HAP-1 (cell line): ENCODE measurements around the gene ZNF138.
"Not testable (repeated sequence)": the region's sequence is repeated elsewhere in the genome, so short reads cannot be mapped to it uniquely, and the experiment has no call there.

Experiments used
- DNase-seq, 2 experiments: peaks; one replicate each; pipeline ENCODE4 v3.0.0-alpha.2; 2016 to 2020; ENCODE audit warnings: low spot score in 2 of 2
- H3K27me3 ChIP-seq: fragments of 250-450 bp; sonication (Bioruptor Pico); 2 replicates; pipeline ENCODE4 v1.5.1; 2020; ENCODE audit warnings: low read depth, mild to moderate bottlenecking, moderate library complexity
- H3K36me3 ChIP-seq: fragments of 250-450 bp; sonication (Bioruptor Pico); replicated peaks from 2 replicates; pipeline ENCODE4 v1.5.1; 2020; ENCODE audit warnings: mild to moderate bottlenecking
- H3K4me1 ChIP-seq: fragments of 250-450 bp; sonication (Bioruptor Pico); 2 replicates; pipeline ENCODE4 v1.5.1; 2020; ENCODE audit warnings: mild to moderate bottlenecking
- H3K4me3 ChIP-seq: fragments of 250-450 bp; sonication (Bioruptor Pico); 2 replicates; pipeline ENCODE4 v1.5.1; 2020; ENCODE audit warnings: mild to moderate bottlenecking, moderate library complexity
- H3K9me3 ChIP-seq: fragments of 250-450 bp; sonication (Bioruptor Pico); 2 replicates; pipeline ENCODE4 v1.5.1; 2020; ENCODE audit warnings: mild to moderate bottlenecking, moderate library complexity
- in situ Hi-C: fragments of 300-500 bp; cut with MboI; formaldehyde crosslinking; loops from 3 replicates; pipeline ENCODE4 v1.14.3; 2020; ENCODE audit warnings: low sequenced_read_pairs, inconsistent platforms, mixed read lengths

The ZNF138 gene

DNA sequence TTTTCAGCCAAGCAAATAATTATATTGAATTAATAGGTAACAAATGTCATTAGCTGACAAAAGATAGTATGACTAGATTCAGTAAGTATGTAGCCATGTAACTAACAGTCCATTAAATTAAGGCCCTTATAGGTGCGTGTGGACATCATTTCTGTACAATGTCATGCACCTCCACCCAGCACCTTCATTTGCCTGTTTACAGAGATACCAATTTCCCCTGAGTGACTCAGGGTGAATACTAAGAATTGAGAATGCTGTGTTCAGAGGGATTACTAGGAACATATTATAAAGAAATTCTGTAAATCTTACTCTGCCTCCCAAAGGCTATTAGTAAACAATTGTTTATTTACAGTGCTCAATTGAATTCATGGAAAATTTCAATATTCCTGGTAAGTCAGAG lies 60.7 kb downstream of the ZNF138 start:
- Histone ChIP-seq H3K9me3 (no peaks in the 10 kb centered on the region), H3K36me3 (no peaks in the 10 kb centered on the region), H3K4me3 (no peak overlapping the region), H3K4me1 (no peaks in the 10 kb centered on the region), H3K27me3 (no peaks in the 10 kb centered on the region)
- no peak for DNase-seq
- in situ Hi-C loops, result no loop called here

- DNase-seq, result no peak
- H3K4me1 ChIP-seq, result no peaks in the 10 kb centered on the region
- H3K9me3 ChIP-seq, result no peaks in the 10 kb centered on the region
- no peak overlapping the region for H3K4me3 ChIP-seq
- no peaks in the 10 kb centered on the region for H3K36me3 ChIP-seq
- H3K27me3 ChIP-seq, result no peaks in the 10 kb centered on the region
- in situ Hi-C loops, result no loop called here
Observed at GRCh38 chr7:64863021-64863420, 68.8 kb downstream of the ZNF138 start.

DNA sequence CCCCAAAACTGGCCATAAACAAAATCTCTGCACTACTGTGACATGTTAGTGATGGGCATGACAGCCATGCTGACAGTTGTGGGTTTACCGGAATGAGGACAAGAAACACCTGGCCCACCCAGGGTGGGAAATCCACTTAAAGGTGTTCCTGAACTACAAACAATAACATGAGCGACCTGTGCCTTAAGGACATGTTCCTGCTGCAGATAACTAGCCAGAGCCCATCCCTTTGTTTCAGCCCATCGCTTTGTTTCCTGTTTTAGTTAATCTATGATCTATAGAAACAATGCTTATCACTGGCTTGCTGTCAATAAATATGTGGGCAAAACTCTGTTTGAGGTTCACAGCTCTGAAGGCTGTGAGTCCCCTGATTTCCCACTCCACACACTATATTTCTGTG lies 69.3 kb downstream of the ZNF138 start:
- in situ Hi-C loops, H3K4me1 ChIP-seq, H3K4me3 ChIP-seq, H3K36me3 ChIP-seq, H3K9me3 ChIP-seq, DNase-seq, H3K27me3 ChIP-seq: not testable (repeated sequence)

DNA sequence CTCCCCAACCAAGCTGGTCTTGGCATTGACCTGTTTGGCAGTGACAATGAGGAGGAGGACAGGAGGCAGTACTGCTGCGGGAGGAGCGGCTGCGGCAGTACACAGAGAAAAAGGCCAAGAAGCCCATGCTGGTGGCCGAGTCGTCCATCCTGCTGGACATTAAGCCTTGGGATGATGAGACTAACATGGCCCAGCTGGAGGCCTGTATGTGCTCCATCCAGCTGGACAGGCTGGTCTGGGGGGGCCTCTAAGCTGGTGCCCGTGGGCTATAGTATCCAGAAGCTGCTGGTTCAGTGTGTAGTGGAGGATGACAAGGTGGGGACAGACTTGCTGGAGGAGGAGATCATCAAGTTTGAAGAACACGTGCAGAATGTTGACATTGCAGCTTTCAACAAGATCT lies 69.7 kb downstream of the ZNF138 start:
- Histone ChIP-seq H3K27me3 (no peaks in the 10 kb centered on the region), H3K9me3 (no peaks in the 10 kb centered on the region), H3K4me3 (no peak overlapping the region), H3K36me3 (no peaks in the 10 kb centered on the region), H3K4me1 (no peaks in the 10 kb centered on the region)
- no peak for DNase-seq
- in situ Hi-C loops, result no loop called here

DNA sequence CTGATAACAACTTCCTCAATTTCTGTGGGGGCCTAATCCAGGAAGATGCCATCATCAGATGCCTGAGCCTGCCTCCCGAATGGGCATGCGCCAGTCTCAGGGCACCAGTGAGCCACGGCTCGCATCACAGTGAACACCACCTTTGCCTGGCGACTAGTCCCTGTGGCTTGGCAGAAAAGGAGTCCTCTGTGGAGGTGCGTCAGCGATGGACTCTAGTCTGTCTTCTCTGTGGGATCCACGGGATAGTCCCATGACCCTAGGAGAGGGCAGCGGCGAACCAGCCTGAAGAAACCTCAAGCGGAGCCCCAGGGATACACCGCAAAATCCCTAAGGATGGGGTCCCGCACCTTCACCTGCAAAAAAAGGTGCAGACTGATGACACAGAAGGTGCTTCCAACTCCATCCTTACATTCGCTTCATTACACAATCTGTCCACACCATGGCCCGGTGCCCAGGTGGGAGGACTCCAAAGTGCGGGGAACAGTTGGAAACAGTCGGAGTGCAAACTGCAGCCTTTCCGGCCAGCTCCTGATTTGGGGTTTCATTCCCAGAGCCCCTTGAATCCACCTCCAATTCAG lies 73.7 kb downstream of the ZNF138 start:
- no peak for DNase-seq

DNA sequence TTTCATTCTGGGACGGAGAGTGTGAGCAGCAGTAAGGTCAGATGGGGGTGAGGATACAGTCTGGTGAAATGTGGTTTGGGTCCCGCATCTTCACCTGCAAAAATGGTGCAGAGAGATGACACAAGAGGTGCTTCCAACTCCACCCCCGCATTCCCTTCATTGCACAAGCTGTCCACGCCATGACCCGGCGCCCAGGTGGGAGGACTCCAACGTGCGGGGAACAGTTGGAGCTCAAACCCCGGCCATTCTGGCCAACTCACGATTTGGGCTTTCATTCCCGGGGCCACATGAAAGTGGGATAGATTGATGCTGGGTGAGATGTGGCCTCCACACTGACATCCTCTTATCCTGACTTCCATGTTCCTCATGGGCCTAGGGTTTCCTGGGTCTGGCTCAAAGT lies 74.3 kb downstream of the ZNF138 start:
- Histone ChIP-seq H3K4me3 (no peak overlapping the region), H3K9me3 (no peaks in the 10 kb centered on the region; the same call in 1 of the 2 replicates), H3K36me3 (no peaks in the 10 kb centered on the region), H3K27me3 (no peaks in the 10 kb centered on the region), H3K4me1 (no peaks in the 10 kb centered on the region)
- in situ Hi-C loops, result no loop called here
- no peak for DNase-seq

More for the DNA sequence above, 73.7 kb downstream of the ZNF138 start:
- in situ Hi-C loops, result no loop called here
- no peaks in the 10 kb centered on the region for H3K27me3 ChIP-seq
- no peaks in the 10 kb centered on the region for H3K36me3 ChIP-seq
- H3K4me3 ChIP-seq, result no peak overlapping the region
- no peaks in the 10 kb centered on the region for H3K4me1 ChIP-seq
- H3K9me3 ChIP-seq, result no peaks in the 10 kb centered on the region; the same call in 1 of the 2 replicates

DNA sequence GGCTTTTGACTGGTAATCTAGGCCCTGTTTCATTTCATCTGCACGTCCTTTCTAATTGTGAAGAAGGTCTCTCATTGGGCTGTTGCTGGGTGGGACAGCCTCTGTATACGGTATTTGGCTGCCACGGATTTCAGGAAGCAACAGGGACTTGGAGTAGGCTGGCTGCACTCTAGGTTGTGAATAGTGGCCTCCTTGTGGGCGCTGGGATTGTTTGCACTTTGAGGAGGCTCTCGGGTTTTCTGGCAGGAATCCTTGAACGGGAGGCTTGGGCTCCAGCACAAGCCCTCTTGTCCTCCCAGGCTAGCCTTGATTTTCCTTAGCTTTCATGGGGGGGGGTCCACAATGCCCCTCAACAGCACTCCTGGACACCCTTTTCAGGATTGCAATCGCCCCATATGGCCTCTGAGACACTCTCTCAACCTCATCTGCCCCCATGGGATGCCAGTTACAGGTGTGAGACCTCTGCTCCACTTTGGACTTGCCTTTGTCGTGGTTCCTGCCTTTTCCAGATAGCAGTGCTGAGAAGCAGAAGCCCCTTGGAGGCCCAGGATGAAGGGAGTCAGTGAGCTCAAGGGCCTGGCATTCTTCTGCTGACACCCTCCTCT lies 75.0 kb downstream of the ZNF138 start:
- in situ Hi-C loops, result no loop called here
- DNase-seq, result no peak

DNA sequence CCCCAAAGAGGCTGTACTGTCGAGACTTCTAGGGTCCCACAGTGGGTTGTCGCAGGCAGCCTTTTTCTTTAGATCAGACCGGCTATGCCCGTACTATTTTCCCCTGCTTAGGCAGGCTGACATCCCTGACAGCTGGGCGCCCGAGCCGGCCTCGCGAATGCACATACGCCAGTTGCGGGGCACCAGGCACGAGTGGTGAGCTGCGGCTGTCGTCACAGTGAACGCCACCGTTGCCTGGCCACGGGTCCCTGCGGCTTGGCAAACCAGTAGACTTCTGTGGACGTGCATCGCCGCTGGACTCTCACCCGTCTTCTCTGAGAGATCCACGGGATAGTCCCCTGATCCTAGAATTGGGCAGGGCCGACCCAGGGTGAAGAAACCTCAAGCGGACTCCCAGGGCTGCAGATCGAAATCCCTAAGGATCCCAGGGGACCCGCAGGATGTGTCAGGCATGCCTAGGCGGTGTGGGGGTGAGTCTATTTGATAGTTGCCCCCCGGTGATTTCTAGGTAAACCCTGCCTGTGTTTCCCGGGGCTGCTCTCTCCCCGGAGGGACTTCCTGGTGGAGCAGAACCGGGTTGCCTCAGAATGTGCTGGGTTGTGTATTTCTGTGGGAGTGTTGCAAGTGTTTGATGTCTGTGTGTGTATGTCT lies 75.8 kb downstream of the ZNF138 start:
- no peaks in the 10 kb centered on the region; the same call in 1 of the 2 replicates for H3K9me3 ChIP-seq

More for the DNA sequence above, 75.0 kb downstream of the ZNF138 start:
- H3K9me3 ChIP-seq, result no peaks in the 10 kb centered on the region; the same call in 1 of the 2 replicates
- H3K4me1 ChIP-seq, result no peaks in the 10 kb centered on the region
- H3K27me3 ChIP-seq, result no peaks in the 10 kb centered on the region
- H3K4me3 ChIP-seq, result no peak overlapping the region
- no peaks in the 10 kb centered on the region for H3K36me3 ChIP-seq

DNA sequence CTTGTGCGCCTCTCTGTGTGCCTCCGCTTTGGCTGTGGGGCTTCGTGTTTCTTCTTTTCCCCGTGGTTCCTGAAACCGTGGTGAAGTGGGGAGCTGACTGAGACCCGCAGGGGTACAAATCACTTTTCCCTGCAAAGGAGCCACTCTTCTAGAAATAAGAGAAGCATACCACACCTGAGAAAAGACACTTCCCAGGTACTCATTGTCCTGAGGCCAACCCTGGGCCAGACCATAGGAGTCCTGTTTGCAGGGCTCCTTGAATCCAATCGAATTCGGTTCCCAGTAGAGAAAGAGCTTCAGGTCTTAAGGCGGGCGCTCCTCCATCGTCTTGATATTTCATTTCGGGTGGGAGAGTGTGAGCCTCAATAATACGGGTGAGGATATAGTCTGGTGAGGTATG lies 76.4 kb downstream of the ZNF138 start:
- Histone ChIP-seq H3K9me3 (no peaks in the 10 kb centered on the region; the same call in 1 of the 2 replicates), H3K36me3 (no peaks in the 10 kb centered on the region), H3K27me3 (no peaks in the 10 kb centered on the region)

More for the DNA sequence above, 75.8 kb downstream of the ZNF138 start:
- Histone ChIP-seq H3K36me3 (no peaks in the 10 kb centered on the region), H3K4me1 (no peaks in the 10 kb centered on the region), H3K4me3 (no peak overlapping the region), H3K27me3 (no peaks in the 10 kb centered on the region)
- DNase-seq, result no peak
- in situ Hi-C loops, result no loop called here

DNA sequence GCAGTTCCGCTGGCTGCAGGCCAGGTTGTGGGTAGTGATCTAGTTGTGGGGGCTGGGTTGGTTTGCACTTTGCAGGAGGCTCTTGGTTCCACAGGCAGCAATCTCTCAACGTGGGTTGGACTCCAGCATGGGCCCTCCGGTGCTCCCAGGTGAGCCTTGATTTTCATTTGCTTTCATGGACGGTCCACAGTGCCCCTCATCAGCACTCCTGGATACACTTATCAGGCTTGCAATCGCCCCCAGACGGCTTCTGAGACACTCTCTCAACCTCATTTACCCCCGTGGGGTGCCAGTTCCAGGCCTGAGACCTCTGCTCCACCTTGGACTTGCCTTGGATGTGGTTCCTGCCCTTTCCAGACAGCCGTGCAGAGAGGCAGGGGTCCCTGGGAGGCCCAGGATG lies 77.5 kb downstream of the ZNF138 start:
- no peak for DNase-seq
- Histone ChIP-seq H3K9me3 (no peaks in the 10 kb centered on the region; the same call in 1 of the 2 replicates), H3K4me3 (no peak overlapping the region), H3K27me3 (no peaks in the 10 kb centered on the region), H3K36me3 (no peaks in the 10 kb centered on the region), H3K4me1 (no peaks in the 10 kb centered on the region)
- in situ Hi-C loops, result no loop called here

More for the DNA sequence above, 76.4 kb downstream of the ZNF138 start:
- H3K4me1 ChIP-seq, result no peaks in the 10 kb centered on the region
- in situ Hi-C loops, result no loop called here
- H3K4me3 ChIP-seq, result no peak overlapping the region
- no peak for DNase-seq

GRCh38 chr7:64872351-64873154 lies 78.3 kb downstream of the ZNF138 start:
- no peaks in the 10 kb centered on the region; the same call in 1 of the 2 replicates for H3K9me3 ChIP-seq
- in situ Hi-C loops, result no loop called here
- H3K27me3 ChIP-seq, result no peaks in the 10 kb centered on the region
- no peak overlapping the region for H3K4me3 ChIP-seq
- DNase-seq, result no peak
- no peaks in the 10 kb centered on the region for H3K36me3 ChIP-seq
- no peaks in the 10 kb centered on the region for H3K4me1 ChIP-seq

DNA sequence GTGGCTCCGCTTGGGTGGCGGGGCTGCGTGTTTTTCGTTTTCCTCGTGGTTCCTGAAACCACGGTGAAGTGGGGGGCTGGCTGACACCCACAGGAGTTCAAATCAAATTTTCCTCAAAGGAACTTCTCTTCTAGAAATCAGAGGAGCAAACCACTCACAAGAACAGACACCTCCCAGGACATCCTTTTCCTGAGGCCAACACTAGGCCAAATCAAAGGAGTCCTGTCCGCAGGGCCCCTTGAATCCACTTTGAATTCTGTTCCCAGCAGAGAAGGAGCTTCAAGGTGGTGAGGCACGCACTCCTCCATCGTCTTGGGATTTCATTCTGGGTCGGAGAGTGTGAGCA lies 78.9 kb downstream of the ZNF138 start:
- Histone ChIP-seq H3K4me1 (no peaks in the 10 kb centered on the region), H3K9me3 (no peaks in the 10 kb centered on the region; the same call in 1 of the 2 replicates), H3K36me3 (no peaks in the 10 kb centered on the region), H3K27me3 (no peaks in the 10 kb centered on the region), H3K4me3 (no peak overlapping the region)
- no peak for DNase-seq
- in situ Hi-C loops, result no loop called here

- in situ Hi-C loops, result no loop called here
- no peaks in the 10 kb centered on the region for H3K36me3 ChIP-seq
- DNase-seq, result no peak
- no peaks in the 10 kb centered on the region; the same call in 1 of the 2 replicates for H3K9me3 ChIP-seq
- H3K4me1 ChIP-seq, result no peaks in the 10 kb centered on the region
- no peaks in the 10 kb centered on the region for H3K27me3 ChIP-seq
- H3K4me3 ChIP-seq, result no peak overlapping the region
Observed at GRCh38 chr7:64873517-64873916, 79.3 kb downstream of the ZNF138 start.

- Histone ChIP-seq H3K36me3 (no peaks in the 10 kb centered on the region), H3K9me3 (no peaks in the 10 kb centered on the region; the same call in 1 of the 2 replicates)
- in situ Hi-C loops, result no loop called here
Observed at GRCh38 chr7:64874114-64874513, 79.9 kb downstream of the ZNF138 start.

More at GRCh38 chr7:64874114-64874513, 79.9 kb downstream of the ZNF138 start:
- no peaks in the 10 kb centered on the region for H3K4me1 ChIP-seq
- no peak overlapping the region for H3K4me3 ChIP-seq
- DNase-seq, result no peak
- H3K27me3 ChIP-seq, result no peaks in the 10 kb centered on the region
